Panc1 (cell line): ENCODE measurements around the gene CUX1. TPM values are rescaled to one million over a fixed set of nuclear protein-coding genes. Genes with fewer than 3 reads are reported as not detected.

Source experiments
- ATAC-seq: fragments of 200-7000 bp; cut with Tn5 transposase; 2 replicates; pipeline ENCODE4 v1.9.1; 2020; ENCODE audit warnings: mild to moderate bottlenecking, moderate library complexity
- BruUV-seq: library from RNA; stranded (reverse); fragments of 400-500 nt; replicated peaks from 2 replicates; lab custom pipeline; 2021; lab: Mats Ljungman, UMichigan
- CTCF ChIA-PET: fragments of 300-600 bp; sonication (Branson Sonifier 250); formaldehyde crosslinking; loops from one replicate; lab custom pipeline; 2022; ENCODE audit warnings: antibody characterized with exemption; lab: Charles Lee
- POLR2A ChIA-PET: fragments of 300-600 bp; sonication (Branson Sonifier 250); formaldehyde crosslinking; loops from one replicate; lab custom pipeline; 2022; ENCODE audit warnings: antibody characterized with exemption; lab: Charles Lee
- DNase-seq: peaks from one replicate; pipeline ENCODE4 v3.0.0-alpha.2; 2010; ENCODE audit warnings: low read depth, low spot score
- H3K27ac ChIP-seq: 2 replicates; pipeline ENCODE4 v1.5.1; 2011; ENCODE audit warnings: mild to moderate bottlenecking, low read length, inconsistent platforms
- H3K27me3 ChIP-seq: fragments of 200-500 bp; sonication (Bioruptor generic); 2 replicates; pipeline ENCODE4 v1.6.0; 2014; ENCODE audit warnings: low read length, inconsistent platforms; ENCODE audit not compliant: control insufficient read depth, insufficient read depth
- H3K36me3 ChIP-seq: fragments of 200-500 bp; sonication (Bioruptor generic); 2 replicates; pipeline ENCODE4 v1.5.1; 2014; ENCODE audit warnings: inconsistent platforms, mild to moderate bottlenecking, low read length, moderate library complexity; ENCODE audit not compliant: control insufficient read depth, insufficient read depth
- H3K4me1 ChIP-seq: 2 replicates; pipeline ENCODE4 v1.5.1; 2011; ENCODE audit warnings: inconsistent platforms, mild to moderate bottlenecking, low read length, moderate library complexity; ENCODE audit not compliant: control insufficient read depth, insufficient read depth
- H3K4me3 ChIP-seq, 2 experiments: 2 replicates each; pipeline ENCODE4 v1.5.1; 2011 to 2012; ENCODE audit warnings: low read depth in 2 of 2, low read length in 2 of 2, mild to moderate bottlenecking in 2 of 2, inconsistent platforms in 1 of 2, moderate library complexity in 1 of 2
- H3K9me3 ChIP-seq: fragments of 200-500 bp; sonication (Bioruptor generic); 2 replicates; pipeline ENCODE4 v1.5.1; 2014; ENCODE audit warnings: low read depth, mild to moderate bottlenecking, inconsistent platforms, low read length, moderate library complexity; ENCODE audit not compliant: control insufficient read depth, insufficient read depth
- CTCF ChIP-seq: fragments of 450-650 bp; IDR thresholded peaks from 2 replicates; pipeline ENCODE4 v1.5.1; 2017; ENCODE audit warnings: mild to moderate bottlenecking
- POLR2AphosphoS5 ChIP-seq: IDR thresholded peaks from 2 replicates; pipeline ENCODE4 v1.6.1; 2012; ENCODE audit warnings: mild to moderate bottlenecking, low read depth, low read length, moderate library complexity
- SIN3A ChIP-seq: IDR thresholded peaks from 2 replicates; pipeline ENCODE4 v1.6.1; 2012; ENCODE audit warnings: low read depth, mild to moderate bottlenecking, low read length, moderate library complexity, borderline replicate concordance; ENCODE audit not compliant: insufficient read depth
- TCF7L2 ChIP-seq: IDR thresholded peaks from 2 replicates; pipeline ENCODE4 v1.6.1; 2011; ENCODE audit warnings: mild to moderate bottlenecking, low read depth, low read length, inconsistent platforms
- in situ Hi-C: cut with HindIII; loops from 2 replicates; pipeline ENCODE4 v1.10.0; 2016; ENCODE audit warnings: low sequenced_read_pairs, low pct_unique_long_range_greater_than_20kb
- intact Hi-C: fragments of 100-400 bp; cut with micrococcal nuclease; formaldehyde crosslinking; loops from one replicate; pipeline ENCODE4 v1.10.0; 2022; ENCODE audit not compliant: unreplicated experiment
- total RNA-seq: library from RNA; stranded (reverse); gene quantifications from one replicate; pipeline ENCODE4 v1.2.1, GENCODE V29; 2021; ENCODE audit not compliant: unreplicated experiment
- TF ChIP-seq, protein P1 (sequence below), 2 experiments: IDR thresholded peaks; 2 replicates each; pipeline ENCODE4 v1.6.1; 2011 to 2012; ENCODE audit warnings: low read depth in 2 of 2, control low read depth in 1 of 2, low read length in 1 of 2, mild to moderate bottlenecking in 1 of 2, moderate library complexity in 1 of 2; ENCODE audit not compliant: insufficient read depth in 1 of 2

Gene CUX1
- total RNA-seq, 1 experiment from 2014 or later: 50.9 TPM

DNA sequence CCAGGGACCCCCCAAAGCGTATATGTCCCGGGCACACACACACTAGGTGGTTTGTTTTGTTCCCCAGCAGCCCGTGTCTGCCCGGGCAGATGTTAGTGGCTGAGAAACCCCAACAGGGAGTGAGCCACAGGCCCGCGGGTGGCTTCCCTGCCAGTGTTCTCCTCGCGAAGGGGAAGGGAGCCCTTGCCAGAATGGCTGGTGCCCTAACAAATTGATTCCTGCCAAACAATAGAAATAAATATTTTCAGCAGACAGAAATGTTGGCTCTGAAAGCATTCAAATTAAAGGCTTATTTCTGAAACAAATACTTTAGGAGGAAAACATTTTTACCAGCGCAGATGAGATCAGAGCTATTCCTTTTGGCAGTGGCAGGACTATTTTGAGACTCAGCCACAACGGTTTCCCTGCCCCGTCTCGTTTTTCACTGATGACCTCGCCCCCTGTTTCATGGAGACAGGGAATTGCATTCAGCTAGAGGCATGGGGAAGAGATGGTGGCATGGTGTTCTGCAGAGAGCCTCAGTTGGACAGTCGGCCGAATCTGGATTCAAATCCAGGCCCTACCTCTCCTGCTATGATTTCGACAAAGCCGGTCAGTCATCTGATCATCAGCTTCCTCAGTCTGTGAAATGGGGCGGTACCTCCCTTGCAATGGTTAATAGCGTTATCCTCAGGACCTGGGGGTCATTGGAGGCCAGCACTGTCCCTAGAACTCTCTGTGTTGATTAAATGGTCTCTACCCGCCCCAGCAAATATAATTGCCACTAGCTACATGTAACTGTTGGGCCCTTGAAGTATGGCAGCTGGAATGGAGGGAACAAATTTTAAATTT, 84.5 kb downstream of the CUX1 start:
- no TSS peak for BruUV-seq
- POLR2A ChIA-PET: no interaction called here
- DNase-seq (no peak), ATAC-seq (no peak)
- CTCF ChIA-PET: no interaction called here
- intact Hi-C loops (no loop called here), in situ Hi-C loops (no loop called here)
- H3K27ac ChIP-seq: no peak overlapping the region
- TF ChIP-seq, protein P1, sequence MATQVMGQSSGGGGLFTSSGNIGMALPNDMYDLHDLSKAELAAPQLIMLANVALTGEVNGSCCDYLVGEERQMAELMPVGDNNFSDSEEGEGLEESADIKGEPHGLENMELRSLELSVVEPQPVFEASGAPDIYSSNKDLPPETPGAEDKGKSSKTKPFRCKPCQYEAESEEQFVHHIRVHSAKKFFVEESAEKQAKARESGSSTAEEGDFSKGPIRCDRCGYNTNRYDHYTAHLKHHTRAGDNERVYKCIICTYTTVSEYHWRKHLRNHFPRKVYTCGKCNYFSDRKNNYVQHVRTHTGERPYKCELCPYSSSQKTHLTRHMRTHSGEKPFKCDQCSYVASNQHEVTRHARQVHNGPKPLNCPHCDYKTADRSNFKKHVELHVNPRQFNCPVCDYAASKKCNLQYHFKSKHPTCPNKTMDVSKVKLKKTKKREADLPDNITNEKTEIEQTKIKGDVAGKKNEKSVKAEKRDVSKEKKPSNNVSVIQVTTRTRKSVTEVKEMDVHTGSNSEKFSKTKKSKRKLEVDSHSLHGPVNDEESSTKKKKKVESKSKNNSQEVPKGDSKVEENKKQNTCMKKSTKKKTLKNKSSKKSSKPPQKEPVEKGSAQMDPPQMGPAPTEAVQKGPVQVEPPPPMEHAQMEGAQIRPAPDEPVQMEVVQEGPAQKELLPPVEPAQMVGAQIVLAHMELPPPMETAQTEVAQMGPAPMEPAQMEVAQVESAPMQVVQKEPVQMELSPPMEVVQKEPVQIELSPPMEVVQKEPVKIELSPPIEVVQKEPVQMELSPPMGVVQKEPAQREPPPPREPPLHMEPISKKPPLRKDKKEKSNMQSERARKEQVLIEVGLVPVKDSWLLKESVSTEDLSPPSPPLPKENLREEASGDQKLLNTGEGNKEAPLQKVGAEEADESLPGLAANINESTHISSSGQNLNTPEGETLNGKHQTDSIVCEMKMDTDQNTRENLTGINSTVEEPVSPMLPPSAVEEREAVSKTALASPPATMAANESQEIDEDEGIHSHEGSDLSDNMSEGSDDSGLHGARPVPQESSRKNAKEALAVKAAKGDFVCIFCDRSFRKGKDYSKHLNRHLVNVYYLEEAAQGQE (IDR thresholded peaks at IDR 0.05; ENCODE audit: insufficient read depth in 1 of 2, low read depth in 2 of 2, low read length in 1 of 2): no peak
- no peak for TF ChIP-seq CTCF
- no peak for TF ChIP-seq TCF7L2
- TF ChIP-seq POLR2AphosphoS5: no peak
- no peak for TF ChIP-seq SIN3A
- no peak overlapping the region for H3K4me3 ChIP-seq
- H3K4me1 ChIP-seq: 0 out of 2 replicates have a peak, but pooled peaks cover 4% of the 10 kb centered on the region
- H3K9me3 ChIP-seq: no peaks in the 10 kb centered on the region
- no peaks in the 10 kb centered on the region for H3K36me3 ChIP-seq
- no peaks in the 10 kb centered on the region for H3K27me3 ChIP-seq

- in situ Hi-C loops (no loop called here), intact Hi-C loops (no loop called here)
- H3K36me3 ChIP-seq: no peaks in the 10 kb centered on the region
- POLR2A ChIA-PET: no interaction called here
- CTCF ChIA-PET: no interaction called here
- DNase-seq: no peak
- no peak for TF ChIP-seq TCF7L2
- H3K27me3 ChIP-seq: no peaks in the 10 kb centered on the region
- ATAC-seq: no peak
- no peak overlapping the region for H3K27ac ChIP-seq
- 0 out of 2 replicates have a peak, but pooled peaks cover 4% of the 10 kb centered on the region for H3K4me1 ChIP-seq
- no TSS peak for BruUV-seq
- no peaks in the 10 kb centered on the region for H3K9me3 ChIP-seq
- H3K4me3 ChIP-seq: no peak overlapping the region
Observed at GRCh38 chr7:101902680-101903514, 85.5 kb downstream of the CUX1 start.
